Measurements from ENCODE around the gene HARBI1. TPM values are rescaled to one million over a fixed set of nuclear protein-coding genes. Genes with fewer than 3 reads are reported as not detected.

HARBI1 gene
- total RNA-seq, 2 donors from 2014 or later, result 7.5 to 8.4 TPM

DNA sequence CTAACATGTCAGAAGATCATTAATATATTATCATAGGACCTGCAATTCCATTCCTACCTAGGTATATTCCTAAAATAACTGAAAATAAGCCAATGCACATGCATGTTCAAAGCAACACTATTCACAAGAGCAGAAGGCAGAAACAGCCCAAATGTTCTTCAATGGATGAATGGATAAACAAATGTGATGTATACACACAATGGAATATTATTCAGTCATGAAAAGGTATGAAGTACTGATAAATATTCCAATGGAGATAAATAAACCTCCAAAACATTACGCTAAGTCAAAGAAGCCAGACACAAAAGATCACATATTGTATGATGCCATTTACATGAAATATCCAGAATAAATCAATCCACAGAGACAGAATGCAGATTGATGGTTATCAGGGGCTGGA, 40.0 kb downstream of the HARBI1 start:
- no peak overlapping the region for H3K27ac Mint-ChIP-seq
- Histone ChIP-seq H3K27ac (ENCODE audit: low read depth, low read length) (no peak overlapping the region), H3K9me3 (ENCODE audit: control insufficient read depth, low read length) (no peaks in the 10 kb centered on the region), H3K4me1 (ENCODE audit: control insufficient read depth, insufficient read depth, low read length) (no peaks in the 10 kb centered on the region), H3K9ac (ENCODE audit: extremely low read depth, low read length, poor library complexity, severe bottlenecking) (no peak overlapping the region), H3K36me3 (ENCODE audit: control insufficient read depth, insufficient read depth, low read length) (peaks cover 22% of the 10 kb centered on the region), H3K27me3 (ENCODE audit: control insufficient read depth, insufficient read depth, low read length, poor library complexity, severe bottlenecking) (no peaks in the 10 kb centered on the region), H3K4me3 (ENCODE audit: low read length) (no peak overlapping the region)
- peaks cover 8% of the 10 kb centered on the region for H3K9me3 Mint-ChIP-seq
- H3K27me3 Mint-ChIP-seq (ENCODE audit: insufficient read depth), result no peaks in the 10 kb centered on the region
- WGBS, 2 experiments (ENCODE audit: insufficient coverage in 1 of 2, insufficient read length in 1 of 2), result 100% methylated on average over 1 of the region's 1 CpG; no CpG with 5 or more reads in 1 of the 2 experiments
- no peak for TF ChIP-seq CTCF (conservative IDR thresholded peaks at IDR 0.05)
- no peak for DNase-seq
- H3K36me3 Mint-ChIP-seq (ENCODE audit: low read depth), result peaks cover 44% of the 10 kb centered on the region
- peaks cover 6% of the 10 kb centered on the region for H3K4me1 Mint-ChIP-seq
- no peak overlapping the region for H3K4me3 Mint-ChIP-seq

DNA sequence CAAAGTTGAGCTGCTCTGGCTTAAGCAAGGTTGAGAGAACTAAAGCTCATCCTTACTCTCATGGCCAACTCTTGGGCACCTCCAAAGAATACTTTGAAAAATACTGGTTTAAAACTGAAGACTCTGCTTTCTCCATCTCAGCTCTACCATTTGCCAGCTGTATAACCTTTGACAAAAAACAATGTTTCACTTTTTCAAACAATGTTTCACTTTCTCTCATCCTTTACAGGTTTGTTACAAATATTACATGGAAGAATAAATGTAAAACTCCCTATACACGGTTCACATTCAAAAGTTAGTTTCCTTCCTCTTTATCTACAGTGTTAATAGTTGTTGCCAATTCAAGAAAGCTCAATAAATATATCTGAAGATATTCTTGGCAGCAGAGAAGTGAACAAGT, 42.4 kb downstream of the HARBI1 start:
- peaks cover 34% of the 10 kb centered on the region for H3K36me3 Mint-ChIP-seq (ENCODE audit: low read depth)
- H3K27ac ChIP-seq (ENCODE audit: low read depth, low read length), result no peak overlapping the region
- DNase-seq, result no peak
- H3K9ac ChIP-seq (ENCODE audit: extremely low read depth, low read length, poor library complexity, severe bottlenecking), result no peak overlapping the region
- no peak for TF ChIP-seq CTCF (conservative IDR thresholded peaks at IDR 0.05)
- no peak overlapping the region for H3K4me3 ChIP-seq (ENCODE audit: low read length)
- H3K9me3 ChIP-seq (ENCODE audit: control insufficient read depth, low read length), result no peaks in the 10 kb centered on the region
- no peaks in the 10 kb centered on the region for H3K27me3 Mint-ChIP-seq (ENCODE audit: insufficient read depth)
- H3K4me1 ChIP-seq (ENCODE audit: control insufficient read depth, insufficient read depth, low read length), result no peaks in the 10 kb centered on the region
- 80% methylated on average over 1 of the region's 1 CpG; no CpG with 5 or more reads in 1 of the 2 experiments for WGBS, 2 experiments (ENCODE audit: insufficient coverage in 1 of 2, insufficient read length in 1 of 2)
- H3K4me3 Mint-ChIP-seq, result no peak overlapping the region
- H3K27me3 ChIP-seq (ENCODE audit: control insufficient read depth, insufficient read depth, low read length, poor library complexity, severe bottlenecking), result no peaks in the 10 kb centered on the region
- H3K36me3 ChIP-seq (ENCODE audit: control insufficient read depth, insufficient read depth, low read length), result peaks cover 18% of the 10 kb centered on the region
- peaks cover 5% of the 10 kb centered on the region for H3K4me1 Mint-ChIP-seq
- H3K9me3 Mint-ChIP-seq, result peaks cover 8% of the 10 kb centered on the region
- H3K27ac Mint-ChIP-seq, result no peak overlapping the region

DNA sequence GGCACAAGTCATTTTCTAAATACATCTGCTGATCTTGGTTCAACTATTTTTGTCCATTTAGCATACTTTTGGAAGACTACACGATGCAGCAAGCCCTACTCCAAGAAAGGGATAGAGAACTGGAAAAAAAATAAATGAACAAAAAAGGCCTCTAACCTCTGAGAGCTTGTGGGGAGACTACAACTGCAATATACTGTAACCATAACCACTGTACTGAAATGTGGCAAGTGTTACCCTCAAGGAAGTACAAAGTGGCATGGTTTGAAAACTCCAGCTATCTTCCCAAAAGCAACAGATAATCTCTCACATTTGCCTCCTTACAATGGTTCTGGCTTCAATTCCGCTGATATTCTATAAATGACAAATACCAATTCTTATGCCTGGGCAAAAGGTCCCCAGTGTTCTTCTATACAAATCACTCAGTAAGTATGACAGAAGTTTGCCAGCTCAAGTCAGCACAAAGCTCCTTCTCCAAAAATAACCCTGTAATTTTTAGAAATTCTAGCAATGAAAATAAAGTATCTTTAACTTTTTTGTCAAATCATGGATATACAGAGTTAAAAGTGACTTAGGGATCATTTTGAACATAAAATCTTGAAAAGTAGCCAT, 46.1 kb downstream of the HARBI1 start:
- Histone ChIP-seq H3K4me3 (ENCODE audit: low read length) (no peak overlapping the region), H3K27ac (ENCODE audit: low read depth, low read length) (no peak overlapping the region), H3K36me3 (ENCODE audit: control insufficient read depth, insufficient read depth, low read length) (peaks cover 13% of the 10 kb centered on the region), H3K4me1 (ENCODE audit: control insufficient read depth, insufficient read depth, low read length) (no peaks in the 10 kb centered on the region), H3K27me3 (ENCODE audit: control insufficient read depth, insufficient read depth, low read length, poor library complexity, severe bottlenecking) (no peaks in the 10 kb centered on the region), H3K9me3 (ENCODE audit: control insufficient read depth, low read length) (no peaks in the 10 kb centered on the region), H3K9ac (ENCODE audit: extremely low read depth, low read length, poor library complexity, severe bottlenecking) (no peak overlapping the region)
- Mint-ChIP-seq H3K9me3 (peaks cover 12% of the 10 kb centered on the region), H3K27ac (no peak overlapping the region), H3K27me3 (ENCODE audit: insufficient read depth) (no peaks in the 10 kb centered on the region), H3K4me3 (no peak overlapping the region), H3K4me1 (peaks cover 3% of the 10 kb centered on the region), H3K36me3 (ENCODE audit: low read depth) (peaks cover 32% of the 10 kb centered on the region)
- DNase-seq, result no peak
- no peak for TF ChIP-seq CTCF (conservative IDR thresholded peaks at IDR 0.05)
- WGBS, 2 experiments (ENCODE audit: insufficient coverage in 1 of 2, insufficient read length in 1 of 2), result 94 to 100% methylated on average over 2 of the region's 2 CpGs
